Loucy (cell line): ENCODE results near the gene TRIP4.

Experiments
- EZH2phosphoT487 ChIP-seq: fragments of 200-600 bp; IDR thresholded peaks from 2 replicates; pipeline ENCODE4 v1.6.1; 2018; ENCODE audit warnings: antibody characterized with exemption, mild to moderate bottlenecking, moderate library complexity, borderline replicate concordance
- TF ChIP-seq, protein P1 (sequence below): fragments of 200-600 bp; sonication (generic); conservative IDR thresholded peaks from 2 replicates; pipeline ENCODE4 v1.5.1; 2014; ENCODE audit warnings: mild to moderate bottlenecking, antibody characterized with exemption, low read length

DNA sequence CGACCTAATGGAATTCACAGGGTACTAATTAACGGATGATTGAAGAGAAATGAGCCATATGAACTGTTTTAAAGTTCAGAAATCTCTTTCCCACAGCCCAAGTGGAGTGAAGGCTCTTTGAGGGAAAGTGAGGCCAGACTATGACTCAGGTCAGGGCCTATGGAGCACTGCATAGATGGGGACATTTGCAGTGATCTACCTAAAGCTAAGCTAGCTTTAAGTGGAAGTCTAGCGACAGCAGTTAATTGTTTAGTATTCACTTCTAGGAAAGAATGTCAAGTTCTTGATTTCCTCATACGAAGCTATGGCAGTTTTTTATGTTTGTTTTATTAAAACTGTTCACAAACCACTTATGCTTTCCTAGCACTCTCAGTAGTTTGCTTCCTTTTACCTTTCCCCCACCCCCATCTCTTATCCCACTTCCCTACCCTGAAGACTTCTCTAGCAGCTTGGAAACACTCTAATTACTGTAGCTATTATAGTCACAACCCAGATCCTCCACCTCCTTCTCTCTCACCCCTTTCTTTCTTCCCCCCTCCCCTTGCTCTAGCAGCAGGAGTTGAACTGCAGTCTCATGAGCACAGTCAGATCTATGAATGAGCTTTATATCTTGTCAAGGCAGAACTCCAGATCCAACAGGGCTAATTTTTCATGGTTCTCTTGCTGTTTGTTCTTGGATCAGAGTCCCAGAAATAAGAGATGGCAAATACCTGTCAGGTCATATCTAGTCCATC lies 78.9 kb downstream of the TRIP4 start:
- TF ChIP-seq, protein P1, sequence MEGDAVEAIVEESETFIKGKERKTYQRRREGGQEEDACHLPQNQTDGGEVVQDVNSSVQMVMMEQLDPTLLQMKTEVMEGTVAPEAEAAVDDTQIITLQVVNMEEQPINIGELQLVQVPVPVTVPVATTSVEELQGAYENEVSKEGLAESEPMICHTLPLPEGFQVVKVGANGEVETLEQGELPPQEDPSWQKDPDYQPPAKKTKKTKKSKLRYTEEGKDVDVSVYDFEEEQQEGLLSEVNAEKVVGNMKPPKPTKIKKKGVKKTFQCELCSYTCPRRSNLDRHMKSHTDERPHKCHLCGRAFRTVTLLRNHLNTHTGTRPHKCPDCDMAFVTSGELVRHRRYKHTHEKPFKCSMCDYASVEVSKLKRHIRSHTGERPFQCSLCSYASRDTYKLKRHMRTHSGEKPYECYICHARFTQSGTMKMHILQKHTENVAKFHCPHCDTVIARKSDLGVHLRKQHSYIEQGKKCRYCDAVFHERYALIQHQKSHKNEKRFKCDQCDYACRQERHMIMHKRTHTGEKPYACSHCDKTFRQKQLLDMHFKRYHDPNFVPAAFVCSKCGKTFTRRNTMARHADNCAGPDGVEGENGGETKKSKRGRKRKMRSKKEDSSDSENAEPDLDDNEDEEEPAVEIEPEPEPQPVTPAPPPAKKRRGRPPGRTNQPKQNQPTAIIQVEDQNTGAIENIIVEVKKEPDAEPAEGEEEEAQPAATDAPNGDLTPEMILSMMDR: no peak
- TF ChIP-seq EZH2phosphoT487: no peak
